Trophoblast cell (in vitro differentiated cells and primary cell): ENCODE data around the gene MSL1.
A peak's percentile ranks its signal among the peaks of the same experiment; 100 is the strongest.

Experiments used
- DNase-seq, 2 donors: peaks; one replicate each; pipeline ENCODE4 v3.0.0-alpha.2; 2016
- H2AFZ ChIP-seq: 2 replicates; pipeline ENCODE4 v1.6.1; 2013; ENCODE audit warnings: low read length, moderate library complexity, mild to moderate bottlenecking; ENCODE audit not compliant: insufficient read depth, poor library complexity
- H2AK5ac ChIP-seq: 2 replicates; pipeline ENCODE4 v1.6.1; 2013; ENCODE audit warnings: mild to moderate bottlenecking, low read length
- H2BK120ac ChIP-seq: 2 replicates; pipeline ENCODE4 v1.6.1; 2013; ENCODE audit warnings: low read length, mild to moderate bottlenecking, moderate library complexity; ENCODE audit not compliant: insufficient read depth, poor library complexity
- H2BK12ac ChIP-seq: 2 replicates; pipeline ENCODE4 v1.6.1; 2013; ENCODE audit warnings: mild to moderate bottlenecking, low read length, moderate library complexity
- H2BK5ac ChIP-seq: 2 replicates; pipeline ENCODE4 v1.6.1; 2013; ENCODE audit warnings: low read length, low read depth, moderate library complexity, mild to moderate bottlenecking; ENCODE audit not compliant: poor library complexity
- H3K14ac ChIP-seq: 2 replicates; pipeline ENCODE4 v1.6.1; 2013; ENCODE audit warnings: mild to moderate bottlenecking, low read length
- H3K18ac ChIP-seq: 2 replicates; pipeline ENCODE4 v1.6.1; 2013; ENCODE audit warnings: mild to moderate bottlenecking, low read length
- H3K23ac ChIP-seq: 2 replicates; pipeline ENCODE4 v1.6.1; 2013; ENCODE audit warnings: low read length
- H3K27ac ChIP-seq: 2 replicates; pipeline ENCODE4 v1.5.1; 2013; ENCODE audit warnings: low read depth, mild to moderate bottlenecking, inconsistent platforms, low read length, moderate library complexity
- H3K27me3 ChIP-seq: 2 replicates; pipeline ENCODE4 v1.6.1; 2013; ENCODE audit warnings: inconsistent platforms, mild to moderate bottlenecking, low read length, moderate library complexity; ENCODE audit not compliant: insufficient read depth
- H3K36me3 ChIP-seq, 2 experiments: 1 replicate in 1 of 2; 2 replicates in 1 of 2; pipeline ENCODE4 v1.6.1; 2013; ENCODE audit warnings: low read length in 2 of 2, mild to moderate bottlenecking in 2 of 2, moderate library complexity in 1 of 2; ENCODE audit not compliant: insufficient read depth in 2 of 2, control insufficient read depth in 1 of 2
- H3K4ac ChIP-seq: 2 replicates; pipeline ENCODE4 v1.6.1; 2013; ENCODE audit warnings: low read depth, mild to moderate bottlenecking, low read length, moderate library complexity
- H3K4me1 ChIP-seq, 2 experiments: 1 replicate in 1 of 2; 2 replicates in 1 of 2; pipeline ENCODE4 v1.6.1; 2013; ENCODE audit warnings: low read length in 2 of 2, mild to moderate bottlenecking in 2 of 2, moderate library complexity in 1 of 2; ENCODE audit not compliant: insufficient read depth in 2 of 2, control insufficient read depth in 1 of 2
- H3K4me2 ChIP-seq: 2 replicates; pipeline ENCODE4 v1.6.1; 2013; ENCODE audit warnings: inconsistent platforms, mild to moderate bottlenecking, low read length, moderate library complexity
- H3K4me3 ChIP-seq: 2 replicates; pipeline ENCODE4 v1.5.1; 2013; ENCODE audit warnings: mild to moderate bottlenecking, low read depth, low read length, inconsistent platforms
- H3K79me1 ChIP-seq: one replicate; pipeline ENCODE4 v1.6.1; 2013; ENCODE audit warnings: low read length
- H3K79me2 ChIP-seq: 2 replicates; pipeline ENCODE4 v1.6.1; 2013; ENCODE audit warnings: low read length, mild to moderate bottlenecking; ENCODE audit not compliant: control insufficient read depth, insufficient read depth, poor library complexity
- H3K9ac ChIP-seq: 2 replicates; pipeline ENCODE4 v1.6.1; 2013; ENCODE audit warnings: mild to moderate bottlenecking, low read length
- H3K9me3 ChIP-seq: 2 replicates; pipeline ENCODE4 v1.6.1; 2013; ENCODE audit warnings: low read depth, mild to moderate bottlenecking, control low read depth, inconsistent platforms, low read length; ENCODE audit not compliant: insufficient read depth
- H4K12ac ChIP-seq: 2 replicates; pipeline ENCODE4 v1.6.1; 2013; ENCODE audit warnings: low read depth, mild to moderate bottlenecking, low read length, moderate library complexity
- H4K8ac ChIP-seq: 2 replicates; pipeline ENCODE4 v1.6.1; 2013; ENCODE audit warnings: low read depth, mild to moderate bottlenecking, low read length, moderate library complexity
- H4K91ac ChIP-seq: one replicate; pipeline ENCODE4 v1.6.1; 2013; ENCODE audit warnings: low read depth, mild to moderate bottlenecking, low read length, moderate library complexity
- WGBS: extraction: QIAGEN DNeasy Blood & Tissue Kit; methylation state at CpG from one replicate; pipeline ENCODE4 v1.1.7; 2013; ENCODE audit warnings: missing lambda C conversion rate; ENCODE audit not compliant: insufficient read length, insufficient coverage; ENCODE audit errors: extremely low coverage; 5-methylcytosine and 5-hydroxymethylcytosine counted together

MSL1 gene

GRCh38 chr17:40167685-40168261 lies 46.0 kb downstream of the MSL1 start:
- Histone ChIP-seq H4K8ac (no peak overlapping the region), H3K79me1 (no peaks in the 10 kb centered on the region), H3K23ac (no peak overlapping the region), H2BK5ac (peak overlapping the region; percentile 8), H3K36me3 (peaks cover 53 to 67% of the 10 kb centered on the region in 2 experiments), H3K9me3 (no peaks in the 10 kb centered on the region), H3K27ac (peak overlapping the region; percentile 8), H3K4ac (no peak overlapping the region), H2BK12ac (no peak overlapping the region), H4K91ac (no peak overlapping the region), H2AFZ (no peak overlapping the region), H3K18ac (no peak overlapping the region), H4K12ac (no peak overlapping the region), H3K79me2 (no peaks in the 10 kb centered on the region), H3K14ac (no peak overlapping the region), H3K27me3 (no peaks in the 10 kb centered on the region), H3K4me2 (no peak overlapping the region), H3K4me3 (no peak overlapping the region), H3K9ac (no peak overlapping the region), H2AK5ac (no peak overlapping the region), H2BK120ac (no peak overlapping the region), H3K4me1 (peaks cover 0 to 3% of the 10 kb centered on the region in 2 experiments)
- no peak for DNase-seq
- WGBS = no CpG with 5 or more reads among the region's 3 CpGs

GRCh38 chr17:40168262-40168832 lies 46.6 kb downstream of the MSL1 start:
- peak; percentile 60 to 93 for DNase-seq
- no peak overlapping the region for H4K91ac ChIP-seq
- H3K79me1 ChIP-seq = no peaks in the 10 kb centered on the region
- no CpG with 5 or more reads among the region's 11 CpGs for WGBS
- no peak overlapping the region for H4K8ac ChIP-seq
- no peak overlapping the region for H3K23ac ChIP-seq
- peaks cover 0 to 3% of the 10 kb centered on the region in 2 experiments for H3K4me1 ChIP-seq
- no peak overlapping the region for H3K4ac ChIP-seq
- H2BK12ac ChIP-seq = no peak overlapping the region
- H3K27me3 ChIP-seq = no peaks in the 10 kb centered on the region
- H3K36me3 ChIP-seq = peaks cover 48 to 62% of the 10 kb centered on the region in 2 experiments
- H3K14ac ChIP-seq = no peak overlapping the region
- H3K27ac ChIP-seq = no peak overlapping the region
- no peak overlapping the region for H2BK120ac ChIP-seq
- H3K18ac ChIP-seq = no peak overlapping the region
- no peak overlapping the region for H3K9ac ChIP-seq
- no peak overlapping the region for H2AFZ ChIP-seq
- H2AK5ac ChIP-seq = no peak overlapping the region
- H2BK5ac ChIP-seq = peak overlapping the region; percentile 8
- no peak overlapping the region for H4K12ac ChIP-seq
- H3K4me2 ChIP-seq = no peak overlapping the region
- no peak overlapping the region for H3K4me3 ChIP-seq
- H3K9me3 ChIP-seq = no peaks in the 10 kb centered on the region
- no peaks in the 10 kb centered on the region for H3K79me2 ChIP-seq

GRCh38 chr17:40170325-40170724 lies 48.6 kb downstream of the MSL1 start:
- H3K9ac ChIP-seq = no peak overlapping the region
- H3K27ac ChIP-seq = no peak overlapping the region
- H2AK5ac ChIP-seq = no peak overlapping the region
- no peak overlapping the region for H2BK12ac ChIP-seq
- no peaks in the 10 kb centered on the region for H3K27me3 ChIP-seq
- H2BK5ac ChIP-seq = no peak overlapping the region
- no peak overlapping the region for H2AFZ ChIP-seq
- H3K23ac ChIP-seq = no peak overlapping the region
- H3K4me2 ChIP-seq = no peak overlapping the region
- peaks cover 36 to 53% of the 10 kb centered on the region in 2 experiments for H3K36me3 ChIP-seq
- H4K91ac ChIP-seq = no peak overlapping the region
- no peak overlapping the region for H3K14ac ChIP-seq
- H3K4ac ChIP-seq = no peak overlapping the region
- H4K8ac ChIP-seq = no peak overlapping the region
- H3K4me3 ChIP-seq = no peak overlapping the region
- WGBS = no CpG with 5 or more reads among the region's 2 CpGs
- H4K12ac ChIP-seq = no peak overlapping the region
- no peaks in the 10 kb centered on the region for H3K79me1 ChIP-seq
- H3K18ac ChIP-seq = no peak overlapping the region
- DNase-seq = no peak
- H3K4me1 ChIP-seq = peaks cover 0 to 3% of the 10 kb centered on the region in 2 experiments
- no peaks in the 10 kb centered on the region for H3K9me3 ChIP-seq
- no peaks in the 10 kb centered on the region for H3K79me2 ChIP-seq
- no peak overlapping the region for H2BK120ac ChIP-seq

GRCh38 chr17:40171750-40172149 lies 50.0 kb downstream of the MSL1 start:
- WGBS = no CpG with 5 or more reads among the region's 1 CpG
- DNase-seq = no peak
- no peak overlapping the region for H3K4ac ChIP-seq
- H3K14ac ChIP-seq = no peak overlapping the region
- no peak overlapping the region for H2AFZ ChIP-seq
- H3K4me1 ChIP-seq = peaks cover 0 to 3% of the 10 kb centered on the region in 2 experiments
- no peaks in the 10 kb centered on the region for H3K79me2 ChIP-seq
- H3K9me3 ChIP-seq = no peaks in the 10 kb centered on the region
- H3K4me2 ChIP-seq = no peak overlapping the region
- no peak overlapping the region for H4K8ac ChIP-seq
- no peak overlapping the region for H2BK12ac ChIP-seq
- no peak overlapping the region for H2BK5ac ChIP-seq
- no peak overlapping the region for H3K18ac ChIP-seq
- no peak overlapping the region for H3K27ac ChIP-seq
- H3K4me3 ChIP-seq = no peak overlapping the region
- no peak overlapping the region for H2BK120ac ChIP-seq
- H3K23ac ChIP-seq = no peak overlapping the region
- no peak overlapping the region for H4K12ac ChIP-seq
- no peak overlapping the region for H3K9ac ChIP-seq
- H3K79me1 ChIP-seq = no peaks in the 10 kb centered on the region
- no peak overlapping the region for H4K91ac ChIP-seq
- H3K36me3 ChIP-seq = peaks cover 34 to 51% of the 10 kb centered on the region in 2 experiments
- H3K27me3 ChIP-seq = no peaks in the 10 kb centered on the region
- H2AK5ac ChIP-seq = no peak overlapping the region
